Endothelial cell of umbilical vein (primary cell): ENCODE measurements around the gene UNC5CL. TPM values are rescaled to one million over a fixed set of nuclear protein-coding genes. Genes with fewer than 3 reads are reported as not detected.

Experiments
- BruUV-seq: library from RNA; stranded (reverse); fragments of 400-500 nt; replicated peaks from 2 replicates; lab custom pipeline; 2021; lab: Mats Ljungman, UMichigan
- CTCF ChIA-PET: fragments of 300-600, 350-600 bp; sonication (Branson Sonifier 250); formaldehyde crosslinking; loops from one replicate; lab custom pipeline; 2021; ENCODE audit warnings: antibody characterized with exemption, inconsistent platforms; lab: Charles Lee
- POLR2A ChIA-PET: fragments of 300-600, 350-600 bp; sonication (Branson Sonifier 250); formaldehyde crosslinking; loops from one replicate; lab custom pipeline; 2021; ENCODE audit warnings: antibody characterized with exemption, inconsistent platforms; lab: Charles Lee
- DNase-seq: peaks from one replicate; pipeline ENCODE4 v3.0.0-alpha.2; 2011; ENCODE audit warnings: low read depth, low spot score
- FAIRE-seq: peaks from 2 replicates; lab custom pipeline; 2011; peaks lifted over from hg19 to GRCh38; lab: Jason Lieb, UNC
- H2AFZ ChIP-seq: 2 replicates; pipeline ENCODE4 v1.6.0; 2012; ENCODE audit warnings: low read depth, low read length, control low read depth, inconsistent platforms
- H3K27ac ChIP-seq: 2 replicates; pipeline ENCODE4 v1.5.1; 2011; ENCODE audit warnings: low read depth, mild to moderate bottlenecking, control low read depth, low read length, moderate library complexity; ENCODE audit not compliant: insufficient read depth
- H3K27me3 ChIP-seq, 2 experiments: 2 replicates each; pipeline versions ENCODE4 v1.6.0 to v1.6.1; 2011; ENCODE audit warnings: low read length in 2 of 2, mixed read lengths in 1 of 2; ENCODE audit not compliant: control insufficient read depth in 2 of 2, insufficient read depth in 2 of 2
- H3K36me3 ChIP-seq, 2 experiments: 2 replicates in 1 of 2; 3 replicates in 1 of 2; pipeline ENCODE4 v1.5.1; 2011; ENCODE audit warnings: low read length in 2 of 2, mild to moderate bottlenecking in 1 of 2, moderate library complexity in 1 of 2; ENCODE audit not compliant: control insufficient read depth in 2 of 2, insufficient read depth in 2 of 2; ENCODE audit errors: extremely low read depth in 1 of 2
- H3K4me1 ChIP-seq: 3 replicates; pipeline ENCODE4 v1.5.1; 2011; ENCODE audit warnings: mild to moderate bottlenecking, low read length; ENCODE audit not compliant: control insufficient read depth, insufficient read depth; ENCODE audit errors: extremely low read depth
- H3K4me2 ChIP-seq: 2 replicates; pipeline ENCODE4 v1.6.1; 2011; ENCODE audit warnings: low read length, control low read depth, mixed read lengths; ENCODE audit not compliant: insufficient read depth
- H3K4me3 ChIP-seq, 3 experiments: fragments of 200-600 bp in 1 of 3; sonication (generic), shearing (Covaris generic) in 1 of 3; replicated peaks in 1 of 3; 2 replicates each; pipeline ENCODE4 v1.5.1; 2011 to 2016; ENCODE audit warnings: control low read depth in 3 of 3, low read length in 3 of 3, mild to moderate bottlenecking in 2 of 3, inconsistent platforms in 1 of 3, low read depth in 1 of 3, moderate library complexity in 1 of 3; ENCODE audit not compliant: insufficient read depth in 1 of 3
- H3K79me2 ChIP-seq: 2 replicates; pipeline ENCODE4 v1.6.0; 2012; ENCODE audit warnings: low read length, inconsistent platforms; ENCODE audit not compliant: control insufficient read depth, insufficient read depth
- H3K9ac ChIP-seq: replicated peaks from 2 replicates; pipeline ENCODE3; 2011; ENCODE audit warnings: low read length, control low read depth; ENCODE audit not compliant: insufficient read depth; ENCODE audit errors: extremely low read depth
- H3K9me1 ChIP-seq: replicated peaks from 3 replicates; pipeline ENCODE4 v1.6.0; 2011; ENCODE audit warnings: mild to moderate bottlenecking, low read length; ENCODE audit not compliant: control insufficient read depth, insufficient read depth; ENCODE audit errors: extremely low read depth
- H3K9me3 ChIP-seq: replicated peaks from 2 replicates; pipeline ENCODE4 v1.5.1; 2012; ENCODE audit warnings: low read length, inconsistent platforms; ENCODE audit not compliant: control insufficient read depth, insufficient read depth
- H4K20me1 ChIP-seq: replicated peaks from 2 replicates; pipeline ENCODE3; 2011; ENCODE audit warnings: mild to moderate bottlenecking, low read length; ENCODE audit not compliant: control insufficient read depth, insufficient read depth; ENCODE audit errors: extremely low read depth
- EZH2 ChIP-seq: IDR thresholded peaks from 2 replicates; pipeline ENCODE4 v1.6.1; 2012; ENCODE audit warnings: borderline replicate concordance, low read depth, mild to moderate bottlenecking, moderate library complexity, low read length, inconsistent platforms; ENCODE audit not compliant: severe bottlenecking
- FOS ChIP-seq: IDR thresholded peaks from 2 replicates; pipeline ENCODE4 v1.6.1; 2011; ENCODE audit warnings: mild to moderate bottlenecking, low read length, moderate library complexity, borderline replicate concordance; ENCODE audit not compliant: insufficient read depth
- GATA2 ChIP-seq: IDR thresholded peaks from 2 replicates; pipeline ENCODE4 v1.7.0; 2011; ENCODE audit warnings: low read depth, mild to moderate bottlenecking, moderate library complexity, mixed read lengths, low read length; ENCODE audit not compliant: insufficient read length, insufficient read depth
- JUN ChIP-seq: IDR thresholded peaks from 2 replicates; pipeline ENCODE4 v1.6.1; 2011; ENCODE audit warnings: borderline replicate concordance, low read depth; ENCODE audit not compliant: insufficient read length, insufficient read depth
- MAX ChIP-seq: IDR thresholded peaks from 2 replicates; pipeline ENCODE4 v1.6.1; 2011; ENCODE audit not compliant: insufficient read depth, insufficient read length
- MYC ChIP-seq: IDR thresholded peaks from one replicate; pipeline ENCODE4 v1.6.1; 2011; ENCODE audit warnings: mild to moderate bottlenecking, low read depth, low read length
- POLR2A ChIP-seq: IDR thresholded peaks from 2 replicates; pipeline ENCODE4 v1.6.1; 2012; ENCODE audit warnings: low read depth, mild to moderate bottlenecking, control low read depth, low read length
- POLR2AphosphoS5 ChIP-seq: IDR thresholded peaks from 2 replicates; pipeline ENCODE4 v1.6.1; 2012; ENCODE audit warnings: low read depth, mild to moderate bottlenecking, control low read depth, low read length, moderate library complexity; ENCODE audit not compliant: insufficient read depth
- dilution Hi-C: fragments of 300-500 bp; cut with MboI; formaldehyde crosslinking; loops from one replicate; pipeline ENCODE4 v1.15.0; 2019; ENCODE audit warnings: low sequenced_read_pairs; ENCODE audit not compliant: extremely low pct_ligation_motif_present
- intact Hi-C: fragments of 100-400 bp; cut with micrococcal nuclease; formaldehyde crosslinking; loops from one replicate; pipeline ENCODE4 v1.10.0; 2022
- polyA plus RNA-seq, 4 experiments: library from polyadenylated mRNA; depleted of rRNA in 3 of 4; stranded (reverse) in 3 of 4; unstranded in 1 of 4; fragments of >200 nt; gene quantifications; 2 replicates each; pipeline versions ENCODE4 v1.2.1 to v1.2.3, GENCODE V29; 2011 to 2012; ENCODE audit warnings: missing spikeins in 1 of 4
- total RNA-seq: library from RNA; stranded (reverse); gene quantifications from 2 replicates; pipeline ENCODE4 v1.2.3, GENCODE V29; 2021
- TF ChIP-seq, protein P1 (sequence below), 2 donors: IDR thresholded peaks; 1 replicate in 1 of 2; 2 replicates in 1 of 2; pipeline ENCODE4 v1.5.1; 2011; ENCODE audit warnings: low read length in 2 of 2, mild to moderate bottlenecking in 2 of 2, moderate library complexity in 2 of 2, control low read depth in 1 of 2, inconsistent platforms in 1 of 2, low read depth in 1 of 2; ENCODE audit not compliant: insufficient read depth in 1 of 2; ENCODE audit errors: extremely low read depth in 1 of 2

The UNC5CL gene
- total and polyA plus RNA-seq, 2 donors (not counting 3 experiments of a cell fraction or from before 2014, with no cell fraction given), result 0.14 to 0.20 TPM

GRCh38 chr6:41088451-41088850 is 49.4 kb upstream of the UNC5CL start:
- Histone ChIP-seq H3K9me3 (no peaks in the 10 kb centered on the region), H3K9me1 (no peaks in the 10 kb centered on the region), H2AFZ (no peak overlapping the region), H3K4me2 (no peak overlapping the region), H3K4me3 (no peak overlapping the region), H4K20me1 (peaks cover 3% of the 10 kb centered on the region), H3K79me2 (peaks cover 6% of the 10 kb centered on the region), H3K36me3 (peaks cover 16 to 37% of the 10 kb centered on the region in 2 experiments), H3K27ac (no peak overlapping the region), H3K27me3 (no peaks in the 10 kb centered on the region), H3K4me1 (no peaks in the 10 kb centered on the region), H3K9ac (no peak overlapping the region)
- intact Hi-C loops (no loop called here), dilution Hi-C loops (no loop called here)
- no peak for FAIRE-seq
- no peak for TF ChIP-seq JUN
- no peak for TF ChIP-seq POLR2AphosphoS5
- TF ChIP-seq EZH2, result no peak
- TF ChIP-seq FOS, result no peak
- TF ChIP-seq, protein P1, sequence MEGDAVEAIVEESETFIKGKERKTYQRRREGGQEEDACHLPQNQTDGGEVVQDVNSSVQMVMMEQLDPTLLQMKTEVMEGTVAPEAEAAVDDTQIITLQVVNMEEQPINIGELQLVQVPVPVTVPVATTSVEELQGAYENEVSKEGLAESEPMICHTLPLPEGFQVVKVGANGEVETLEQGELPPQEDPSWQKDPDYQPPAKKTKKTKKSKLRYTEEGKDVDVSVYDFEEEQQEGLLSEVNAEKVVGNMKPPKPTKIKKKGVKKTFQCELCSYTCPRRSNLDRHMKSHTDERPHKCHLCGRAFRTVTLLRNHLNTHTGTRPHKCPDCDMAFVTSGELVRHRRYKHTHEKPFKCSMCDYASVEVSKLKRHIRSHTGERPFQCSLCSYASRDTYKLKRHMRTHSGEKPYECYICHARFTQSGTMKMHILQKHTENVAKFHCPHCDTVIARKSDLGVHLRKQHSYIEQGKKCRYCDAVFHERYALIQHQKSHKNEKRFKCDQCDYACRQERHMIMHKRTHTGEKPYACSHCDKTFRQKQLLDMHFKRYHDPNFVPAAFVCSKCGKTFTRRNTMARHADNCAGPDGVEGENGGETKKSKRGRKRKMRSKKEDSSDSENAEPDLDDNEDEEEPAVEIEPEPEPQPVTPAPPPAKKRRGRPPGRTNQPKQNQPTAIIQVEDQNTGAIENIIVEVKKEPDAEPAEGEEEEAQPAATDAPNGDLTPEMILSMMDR (IDR thresholded peaks at IDR 0.05; ENCODE audit: extremely low read depth in 1 of 2, insufficient read depth in 1 of 2, low read depth in 1 of 2, low read length in 2 of 2), result no peak
- no peak for TF ChIP-seq GATA2
- TF ChIP-seq POLR2A, result no peak
- no peak for TF ChIP-seq MYC
- no peak for TF ChIP-seq MAX
- ChIA-PET POLR2A (no interaction called here), CTCF (interaction anchor here (1.0 to 1.8 kb wide), 2 partner anchors 10 to 94 kb away, joined by 5 to 8 read pairs; no protein-coding TSS in a partner anchor)
- no TSS peak for BruUV-seq
- no peak for DNase-seq
